Lung (tissue), 12 donors: Measurements from ENCODE around the gene PTPRN2. TPM values are rescaled to one million over a fixed set of nuclear protein-coding genes. Genes with fewer than 3 reads are reported as not detected.

Experiments used
- ATAC-seq: fragments of 200-7000 bp; cut with Tn5 transposase; one replicate; pipeline ENCODE4 v1.9.1; 2020; ENCODE audit warnings: moderate number of reproducible peaks; ENCODE audit not compliant: insufficient read depth, low FRiP score
- DNase-seq, 3 donors: peaks; one replicate each; pipeline ENCODE4 v3.0.0-alpha.2; 2013 to 2017
- H3K27ac ChIP-seq, 2 donors: one replicate each; pipeline ENCODE4 v1.5.1; 2013; ENCODE audit warnings: mild to moderate bottlenecking in 2 of 2, moderate library complexity in 2 of 2, control low read depth in 1 of 2, inconsistent platforms in 1 of 2, low read depth in 1 of 2, low read length in 1 of 2
- H3K27me3 ChIP-seq, 3 donors: one replicate each; pipeline ENCODE4 v1.5.1; 2013; ENCODE audit warnings: low read length in 2 of 3; ENCODE audit not compliant: control insufficient read depth in 3 of 3, insufficient read depth in 3 of 3
- H3K36me3 ChIP-seq, 4 donors: one replicate each; pipeline ENCODE4 v1.5.1; 2013; ENCODE audit warnings: low read length in 4 of 4, mild to moderate bottlenecking in 1 of 4, moderate library complexity in 1 of 4; ENCODE audit not compliant: control insufficient read depth in 4 of 4, insufficient read depth in 4 of 4
- H3K4me1 ChIP-seq, 5 donors: one replicate each; pipeline ENCODE4 v1.5.1; 2013; ENCODE audit warnings: low read length in 5 of 5, mild to moderate bottlenecking in 2 of 5, moderate library complexity in 1 of 5; ENCODE audit not compliant: control insufficient read depth in 5 of 5, insufficient read depth in 5 of 5
- H3K4me3 ChIP-seq: one replicate; pipeline ENCODE4 v1.5.1; 2013; ENCODE audit warnings: mild to moderate bottlenecking, control low read depth, moderate library complexity
- H3K9ac ChIP-seq, 2 donors: one replicate each; pipeline ENCODE4 v1.5.1; 2013; ENCODE audit warnings: low read length in 2 of 2, control low read depth in 1 of 2; ENCODE audit not compliant: insufficient read depth in 1 of 2
- H3K9me3 ChIP-seq, 4 donors: one replicate each; pipeline ENCODE4 v1.5.1; 2013; ENCODE audit warnings: low read length in 3 of 4, mild to moderate bottlenecking in 1 of 4, moderate library complexity in 1 of 4; ENCODE audit not compliant: control insufficient read depth in 4 of 4, insufficient read depth in 3 of 4
- WGBS, 2 donors: extraction: QIAGEN DNeasy Blood & Tissue Kit; methylation state at CpG; one replicate each; pipeline ENCODE4 v1.1.7; 2013; 5-methylcytosine and 5-hydroxymethylcytosine counted together
- polyA plus RNA-seq, 2 donors: library from polyadenylated mRNA; stranded (reverse); fragments of 200-250 nt; gene quantifications; one replicate each; pipeline ENCODE4 v1.2.1, GENCODE V29; 2013
- total RNA-seq, 2 donors: library from RNA; depleted of rRNA in 1 of 2; stranded (reverse); fragments of >200 nt in 1 of 2; gene quantifications; one replicate each; pipeline ENCODE4 v1.2.1, GENCODE V29; 2014 to 2021
- TF ChIP-seq, protein P1 (sequence below): IDR thresholded peaks from 2 replicates; pipeline ENCODE4 v1.5.1; 2012; ENCODE audit warnings: mild to moderate bottlenecking; ENCODE audit errors: control extremely low read depth, extremely low read depth
- donor health status: control.
- donor health status: control.
- donor health status: Bipolar disorder and iron deficiency.
- donor health status: healthy.
- donor health status: DM: yes; HTN: yes; CAD: no.

PTPRN2 gene
- total and polyA plus RNA-seq, 4 donors = 2.1 to 7.4 (median 4.4) TPM

DNA sequence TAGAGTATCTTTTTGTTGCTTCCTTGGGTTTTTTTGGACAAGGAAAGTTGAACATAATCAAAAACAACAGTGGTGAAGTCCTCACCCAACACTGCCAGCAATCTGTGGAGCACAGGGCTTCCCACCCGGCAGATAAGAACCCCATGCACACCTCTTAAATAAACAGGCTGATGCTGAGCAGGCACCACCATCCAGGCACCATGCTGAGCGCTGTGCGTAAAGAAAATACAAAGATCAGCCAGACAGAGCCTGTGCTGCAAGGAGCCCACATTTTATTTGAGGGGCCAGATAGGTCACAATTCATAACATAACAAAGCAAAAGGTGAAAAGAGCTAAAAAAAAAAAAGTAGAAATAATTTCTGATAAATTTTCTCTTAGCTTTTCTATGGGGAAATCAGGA is 231.2 kb downstream of the PTPRN2 start:
- Histone ChIP-seq H3K9me3 (peaks cover 0 to 9% (median 2%) of the 10 kb centered on the region in 4 donors), H3K27me3 (no peaks in the 10 kb centered on the region), H3K9ac (no peak overlapping the region), H3K4me1 (no peaks in the 10 kb centered on the region), H3K4me3 (no peak overlapping the region), H3K36me3 (no peaks in the 10 kb centered on the region), H3K27ac (no peak overlapping the region)
- TF ChIP-seq, protein P1, sequence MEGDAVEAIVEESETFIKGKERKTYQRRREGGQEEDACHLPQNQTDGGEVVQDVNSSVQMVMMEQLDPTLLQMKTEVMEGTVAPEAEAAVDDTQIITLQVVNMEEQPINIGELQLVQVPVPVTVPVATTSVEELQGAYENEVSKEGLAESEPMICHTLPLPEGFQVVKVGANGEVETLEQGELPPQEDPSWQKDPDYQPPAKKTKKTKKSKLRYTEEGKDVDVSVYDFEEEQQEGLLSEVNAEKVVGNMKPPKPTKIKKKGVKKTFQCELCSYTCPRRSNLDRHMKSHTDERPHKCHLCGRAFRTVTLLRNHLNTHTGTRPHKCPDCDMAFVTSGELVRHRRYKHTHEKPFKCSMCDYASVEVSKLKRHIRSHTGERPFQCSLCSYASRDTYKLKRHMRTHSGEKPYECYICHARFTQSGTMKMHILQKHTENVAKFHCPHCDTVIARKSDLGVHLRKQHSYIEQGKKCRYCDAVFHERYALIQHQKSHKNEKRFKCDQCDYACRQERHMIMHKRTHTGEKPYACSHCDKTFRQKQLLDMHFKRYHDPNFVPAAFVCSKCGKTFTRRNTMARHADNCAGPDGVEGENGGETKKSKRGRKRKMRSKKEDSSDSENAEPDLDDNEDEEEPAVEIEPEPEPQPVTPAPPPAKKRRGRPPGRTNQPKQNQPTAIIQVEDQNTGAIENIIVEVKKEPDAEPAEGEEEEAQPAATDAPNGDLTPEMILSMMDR = no peak
- ATAC-seq = no peak
- DNase-seq = no peak
- WGBS, 2 donors = 56 to 64% methylated on average over 3 of the region's 3 CpGs

DNA sequence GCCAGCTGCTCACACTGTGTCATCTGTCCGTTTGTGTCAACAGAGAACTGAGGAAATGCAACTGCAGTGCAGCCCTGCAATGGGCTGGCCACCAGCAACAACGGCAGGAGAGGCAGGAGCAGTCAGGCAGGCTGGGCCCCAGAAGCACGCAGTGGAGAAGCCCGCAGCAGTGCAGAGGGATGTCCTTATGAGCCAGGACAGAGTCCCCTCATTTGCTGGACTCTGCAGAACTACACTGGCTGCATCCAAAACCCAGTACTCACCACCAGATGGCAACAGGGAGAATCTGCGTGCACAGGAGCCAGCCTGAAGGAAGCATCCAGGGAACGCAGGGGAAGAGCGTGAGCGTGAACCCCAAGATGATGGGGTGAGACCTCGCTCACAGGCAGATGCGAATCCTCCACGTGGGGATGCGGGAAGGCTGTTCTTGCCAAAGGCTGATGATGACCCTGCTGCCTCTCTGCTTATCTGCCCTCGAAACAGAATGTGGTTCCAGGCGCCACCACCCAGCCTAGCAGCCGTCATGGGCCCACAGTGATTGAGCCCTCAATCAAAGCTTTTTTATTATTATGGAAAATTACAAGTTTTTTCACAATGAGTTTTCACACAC is 232.1 kb downstream of the PTPRN2 start:
- H3K36me3 ChIP-seq = no peaks in the 10 kb centered on the region
- WGBS, 2 donors = 78 to 79% methylated on average over 15 of the region's 15 CpGs
- H3K9ac ChIP-seq = no peak overlapping the region
- TF ChIP-seq, protein P1 = no peak
- no peak overlapping the region for H3K4me3 ChIP-seq
- ATAC-seq = no peak
- no peak overlapping the region for H3K27ac ChIP-seq
- no peaks in the 10 kb centered on the region for H3K4me1 ChIP-seq
- DNase-seq = no peak
- peaks cover 0 to 9% (median 2%) of the 10 kb centered on the region in 4 donors for H3K9me3 ChIP-seq
- no peaks in the 10 kb centered on the region for H3K27me3 ChIP-seq

DNA sequence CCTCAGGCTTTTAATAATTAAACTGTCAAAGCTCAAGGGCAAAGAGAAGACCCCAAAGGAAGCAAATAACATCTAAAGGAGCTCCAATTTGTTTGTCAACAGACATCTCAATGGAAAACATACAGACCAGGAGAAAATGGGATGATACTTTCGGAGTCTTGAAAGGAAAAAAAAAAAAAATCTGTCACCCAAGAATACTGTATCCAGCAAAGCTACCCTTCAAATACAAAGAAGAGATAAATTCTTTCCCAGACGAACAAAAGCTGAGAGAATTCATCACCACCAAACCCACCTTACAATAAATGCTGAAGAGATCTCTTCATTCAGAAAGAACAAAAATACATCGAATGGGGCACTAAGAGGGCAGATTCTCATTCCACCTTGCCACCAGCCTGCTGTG is 232.8 kb downstream of the PTPRN2 start:
- H3K4me3 ChIP-seq = no peak overlapping the region
- TF ChIP-seq, protein P1 = no peak
- DNase-seq (no peak), ATAC-seq (no peak)
- H3K27me3 ChIP-seq = no peaks in the 10 kb centered on the region
- no peak overlapping the region for H3K27ac ChIP-seq
- H3K36me3 ChIP-seq = no peaks in the 10 kb centered on the region
- 85 to 86% methylated on average over 3 of the region's 3 CpGs for WGBS, 2 donors
- no peaks in the 10 kb centered on the region for H3K4me1 ChIP-seq
- H3K9ac ChIP-seq = no peak overlapping the region
- H3K9me3 ChIP-seq = peaks cover 0 to 9% (median 2%) of the 10 kb centered on the region in 4 donors
